ENCODE data around the gene ABCA3.
"Not testable (repeated sequence)": the region's sequence is repeated elsewhere in the genome, so short reads cannot be mapped to it uniquely, and the experiment has no call there.

The ABCA3 gene

GRCh38 chr16:2340564-2341455 is at the start of gene ABCA3:
Gene ABCA3 (minus strand): TSS chr16:2340728. CDS start chr16:2326466, 14,262 bp downstream.
- peak; percentile 94 for DNase-seq (ENCODE audit: low spot score)

GRCh38 chr16:2388875-2389433 is 48.4 kb upstream of the ABCA3 start:
- DNase-seq (ENCODE audit: low spot score), result peak; percentile 75

- no peak for DNase-seq (ENCODE audit: low spot score)
Observed at GRCh38 chr16:2388139-2388874, 47.8 kb upstream of the ABCA3 start.

GRCh38 chr16:2386990-2387389 is 46.5 kb upstream of the ABCA3 start:
- DNase-seq (ENCODE audit: low spot score), result no peak

GRCh38 chr16:2385982-2386381 is 45.5 kb upstream of the ABCA3 start:
- DNase-seq (ENCODE audit: low spot score), result not testable (repeated sequence)

GRCh38 chr16:2385190-2385836 is 44.8 kb upstream of the ABCA3 start:
- peak; percentile 81 for DNase-seq (ENCODE audit: low spot score)

- DNase-seq (ENCODE audit: low spot score), result no peak
Observed at GRCh38 chr16:2384426-2384825, 43.9 kb upstream of the ABCA3 start.

GRCh38 chr16:2383501-2383900 is 43.0 kb upstream of the ABCA3 start:
- DNase-seq (ENCODE audit: low spot score), result no peak

- DNase-seq (ENCODE audit: low spot score), result no peak
Observed at GRCh38 chr16:2374644-2375043, 34.1 kb upstream of the ABCA3 start.

- DNase-seq (ENCODE audit: low spot score), result no peak
Observed at GRCh38 chr16:2373176-2373575, 32.6 kb upstream of the ABCA3 start.

GRCh38 chr16:2372684-2373083 is 32.2 kb upstream of the ABCA3 start:
- no peak for DNase-seq (ENCODE audit: low spot score)

- DNase-seq (ENCODE audit: low spot score), result no peak
Observed at GRCh38 chr16:2371421-2371820, 30.9 kb upstream of the ABCA3 start.

GRCh38 chr16:2370721-2371120 is 30.2 kb upstream of the ABCA3 start:
- peak; percentile 74 for DNase-seq (ENCODE audit: low spot score)

- DNase-seq (ENCODE audit: low spot score), result no peak
Observed at GRCh38 chr16:2366660-2367309, 26.3 kb upstream of the ABCA3 start.

- peak; percentile 55 for DNase-seq (ENCODE audit: low spot score)
Observed at GRCh38 chr16:2365397-2366294, 25.1 kb upstream of the ABCA3 start.

GRCh38 chr16:2364638-2365210 is 24.2 kb upstream of the ABCA3 start:
- no peak for DNase-seq (ENCODE audit: low spot score)

GRCh38 chr16:2362218-2362617 is 21.7 kb upstream of the ABCA3 start:
- no peak for DNase-seq (ENCODE audit: low spot score)

- DNase-seq (ENCODE audit: low spot score), result no peak
Observed at GRCh38 chr16:2361129-2361528, 20.6 kb upstream of the ABCA3 start.

GRCh38 chr16:2359919-2360318 is 19.4 kb upstream of the ABCA3 start:
- no peak for DNase-seq (ENCODE audit: low spot score)

GRCh38 chr16:2358811-2359210 is 18.3 kb upstream of the ABCA3 start:
- DNase-seq (ENCODE audit: low spot score), result no peak

Measured in kidney tubule cell (primary cell).